Effector memory CD8-positive, alpha-beta T cell (primary cell): ENCODE data around the gene RAD21L1.

Experiments
- ATAC-seq: fragments of 150-1000 bp; cut with Tn5 transposase; replicated peaks from 2 replicates; pipeline ENCODE4 v1.10.0; 2021; ENCODE audit warnings: mild to moderate bottlenecking, moderate library complexity
- DNase-seq, 3 experiments: peaks; one replicate each; pipeline ENCODE4 v3.0.0; 2021
- H3K27ac Mint-ChIP-seq, 2 donors: one replicate each; pipeline ENCODE4 v1.8.0; 2022; ENCODE audit warnings: mild to moderate bottlenecking in 2 of 2, mixed read lengths in 2 of 2, moderate library complexity in 2 of 2
- H3K27me3 Mint-ChIP-seq, 2 donors: one replicate each; pipeline ENCODE4 v1.8.0; 2022; ENCODE audit warnings: mixed read lengths in 2 of 2
- H3K36me3 Mint-ChIP-seq: one replicate; pipeline ENCODE4 v1.8.0; 2022; ENCODE audit warnings: mild to moderate bottlenecking, moderate library complexity, mixed read lengths; ENCODE audit not compliant: insufficient read depth
- H3K4me1 Mint-ChIP-seq, 2 donors: one replicate each; pipeline ENCODE4 v1.8.0; 2022; ENCODE audit warnings: low read depth in 2 of 2, mixed read lengths in 2 of 2
- H3K4me3 Mint-ChIP-seq, 2 donors: one replicate each; pipeline ENCODE4 v1.8.0; 2022; ENCODE audit warnings: mild to moderate bottlenecking in 2 of 2, mixed read lengths in 2 of 2, moderate library complexity in 2 of 2
- H3K9me3 Mint-ChIP-seq, 2 donors: one replicate each; pipeline ENCODE4 v1.8.0; 2022; ENCODE audit warnings: mixed read lengths in 2 of 2

The RAD21L1 gene

DNA sequence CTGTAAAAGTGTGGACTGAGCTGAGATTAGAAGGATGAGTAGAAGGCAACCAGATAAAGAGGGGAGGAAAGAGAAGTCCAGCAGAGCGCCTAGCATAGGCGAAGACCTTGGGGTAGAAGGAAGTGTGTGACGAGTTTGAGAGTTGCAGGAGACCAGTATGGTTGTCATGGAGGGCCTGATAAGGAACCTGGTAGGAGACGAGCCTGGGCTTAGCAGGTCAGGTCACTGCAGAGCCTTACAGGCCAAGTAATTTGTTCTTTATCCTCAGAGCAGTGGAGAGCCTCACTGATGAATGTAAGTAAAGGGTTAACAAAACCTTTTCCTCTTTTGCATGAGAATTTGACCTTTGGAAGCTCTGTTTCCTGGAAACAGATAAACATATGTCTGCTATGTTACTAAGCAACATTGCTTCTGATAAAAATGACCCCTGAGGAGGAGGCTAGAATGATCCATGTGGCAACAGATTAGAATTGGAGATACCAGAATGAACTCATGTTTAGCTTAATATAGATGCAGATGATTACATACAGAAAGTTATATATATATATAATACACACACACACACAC lies 38.2 kb upstream of the RAD21L1 start:
- peaks cover 8 to 10% of the 10 kb centered on the region in 2 donors for H3K4me1 Mint-ChIP-seq
- no peaks in the 10 kb centered on the region for H3K9me3 Mint-ChIP-seq
- no peaks in the 10 kb centered on the region for H3K36me3 Mint-ChIP-seq
- H3K4me3 Mint-ChIP-seq = no peak overlapping the region
- peaks cover 20 to 37% of the 10 kb centered on the region in 2 donors for H3K27me3 Mint-ChIP-seq
- DNase-seq (no peak), ATAC-seq (no peak)
- no peak overlapping the region for H3K27ac Mint-ChIP-seq

DNA sequence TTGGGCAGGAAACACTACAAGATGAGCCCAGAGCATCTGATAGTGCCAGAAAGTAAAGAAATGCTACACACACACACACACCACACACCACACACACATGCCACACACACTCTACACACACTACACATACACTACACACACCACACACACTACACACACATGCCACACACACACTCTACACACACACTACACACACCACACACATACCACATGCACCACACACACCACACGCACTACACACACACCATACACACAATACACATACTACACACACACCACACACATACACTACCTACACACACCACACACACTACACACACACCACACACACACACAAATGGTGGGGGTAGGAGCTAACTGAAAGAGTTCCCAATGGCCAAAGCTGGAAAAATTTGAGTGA lies 37.5 kb upstream of the RAD21L1 start:
- no peak for DNase-seq
- Mint-ChIP-seq H3K27ac (no peak overlapping the region), H3K4me1 (peaks cover 8 to 10% of the 10 kb centered on the region in 2 donors), H3K27me3 (peaks cover 19 to 31% of the 10 kb centered on the region in 2 donors), H3K36me3 (no peaks in the 10 kb centered on the region), H3K9me3 (no peaks in the 10 kb centered on the region), H3K4me3 (no peak overlapping the region)
- ATAC-seq = no peak

DNA sequence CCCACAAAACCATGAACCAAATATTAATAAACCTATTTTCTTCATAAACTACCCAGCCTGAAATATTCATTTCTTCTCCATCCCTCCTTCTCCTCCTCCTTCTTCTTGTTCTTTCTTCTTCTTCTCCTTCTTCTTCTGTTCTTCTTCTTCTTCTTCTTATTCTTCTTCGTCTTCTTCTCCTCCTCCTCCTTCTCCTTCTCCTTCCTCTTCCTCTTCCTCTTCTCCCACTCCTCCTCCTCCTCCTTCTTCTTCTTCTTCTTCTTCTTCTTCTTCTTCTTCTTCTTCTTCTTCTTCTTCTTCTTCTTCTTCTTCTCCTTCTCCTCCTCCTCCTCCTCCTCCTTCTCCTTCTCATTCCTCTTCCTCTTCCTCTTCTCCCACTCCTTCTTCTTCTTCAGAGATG lies 36.0 kb upstream of the RAD21L1 start:
- Mint-ChIP-seq H3K27ac (no peak overlapping the region), H3K9me3 (no peaks in the 10 kb centered on the region), H3K4me1 (peaks cover 3 to 4% of the 10 kb centered on the region in 2 donors), H3K27me3 (peaks cover 6 to 16% of the 10 kb centered on the region in 2 donors), H3K4me3 (no peak overlapping the region), H3K36me3 (no peaks in the 10 kb centered on the region)
- DNase-seq (no peak), ATAC-seq (no peak)

DNA sequence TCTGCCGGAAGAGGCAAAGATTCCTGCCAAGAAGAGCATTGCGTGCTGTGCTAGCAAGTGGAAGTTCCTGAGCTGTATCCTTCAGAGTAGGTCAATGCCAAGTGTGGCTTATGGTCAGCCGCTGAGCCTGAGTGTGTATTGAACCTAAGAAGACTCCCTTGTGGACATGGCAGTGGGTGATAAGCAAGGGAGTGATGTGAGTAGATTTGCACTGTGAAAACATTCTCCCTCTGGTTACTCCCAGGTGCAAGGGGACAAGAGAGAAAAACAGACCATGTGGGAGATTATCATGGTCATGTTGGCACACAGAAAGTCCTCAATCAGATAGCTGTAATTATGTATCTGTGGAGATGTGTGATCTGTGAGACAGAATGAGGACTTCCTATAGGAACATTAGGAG lies 35.0 kb upstream of the RAD21L1 start:
- Mint-ChIP-seq H3K27ac (no peak overlapping the region), H3K36me3 (no peaks in the 10 kb centered on the region), H3K27me3 (peaks cover 5 to 15% of the 10 kb centered on the region in 2 donors), H3K9me3 (no peaks in the 10 kb centered on the region), H3K4me1 (peaks cover 3 to 4% of the 10 kb centered on the region in 2 donors), H3K4me3 (no peak overlapping the region)
- DNase-seq = no peak
- no peak for ATAC-seq

DNA sequence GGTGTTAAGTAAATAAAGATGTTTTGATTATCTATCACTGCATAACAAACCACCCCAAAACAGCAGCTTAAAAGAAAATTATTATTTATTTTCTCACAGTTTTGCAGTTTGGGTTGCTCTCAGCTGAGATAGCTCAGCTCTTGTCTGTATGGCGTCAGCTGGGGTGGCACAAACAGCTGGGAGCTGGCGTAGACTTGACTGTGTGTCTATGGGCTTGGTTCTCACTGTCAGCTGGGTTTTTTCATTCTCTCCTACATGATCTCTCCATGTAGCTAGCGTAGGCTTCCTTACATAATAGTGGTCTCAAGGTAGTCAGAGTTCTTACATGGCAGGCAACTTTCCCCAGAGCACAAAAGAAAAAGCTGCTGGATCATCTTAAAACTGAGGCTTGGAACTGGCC lies 34.5 kb upstream of the RAD21L1 start:
- no peaks in the 10 kb centered on the region for H3K4me1 Mint-ChIP-seq
- peaks cover under 1 to 15% of the 10 kb centered on the region in 2 donors for H3K27me3 Mint-ChIP-seq
- ATAC-seq = no peak
- no peaks in the 10 kb centered on the region for H3K9me3 Mint-ChIP-seq
- H3K4me3 Mint-ChIP-seq = no peak overlapping the region
- no peak overlapping the region for H3K27ac Mint-ChIP-seq
- no peak for DNase-seq
- no peaks in the 10 kb centered on the region for H3K36me3 Mint-ChIP-seq

DNA sequence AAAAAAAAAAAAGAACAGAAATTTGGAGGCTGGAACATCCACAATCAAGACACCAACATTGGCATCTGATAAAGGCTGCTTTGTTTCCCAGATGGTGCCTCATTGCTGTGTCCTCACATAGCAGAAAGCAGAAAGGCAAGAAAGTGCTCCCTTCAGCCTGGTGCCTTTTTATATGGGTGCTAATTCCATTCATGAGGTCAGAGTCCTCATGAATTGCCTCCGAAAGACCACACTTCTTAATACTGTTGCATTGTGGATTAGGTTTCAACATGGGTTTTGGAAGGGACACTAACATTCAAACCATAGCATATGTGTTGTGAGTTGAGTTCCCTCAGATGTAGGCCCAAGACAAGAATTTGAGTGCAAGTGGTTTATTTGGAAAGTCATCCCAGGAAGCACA lies 30.6 kb upstream of the RAD21L1 start:
- Mint-ChIP-seq H3K27me3 (peaks cover 0 to 5% of the 10 kb centered on the region in 2 donors), H3K4me1 (no peaks in the 10 kb centered on the region), H3K4me3 (no peak overlapping the region), H3K36me3 (no peaks in the 10 kb centered on the region), H3K27ac (no peak overlapping the region), H3K9me3 (no peaks in the 10 kb centered on the region)
- ATAC-seq = no peak
- DNase-seq = no peak

DNA sequence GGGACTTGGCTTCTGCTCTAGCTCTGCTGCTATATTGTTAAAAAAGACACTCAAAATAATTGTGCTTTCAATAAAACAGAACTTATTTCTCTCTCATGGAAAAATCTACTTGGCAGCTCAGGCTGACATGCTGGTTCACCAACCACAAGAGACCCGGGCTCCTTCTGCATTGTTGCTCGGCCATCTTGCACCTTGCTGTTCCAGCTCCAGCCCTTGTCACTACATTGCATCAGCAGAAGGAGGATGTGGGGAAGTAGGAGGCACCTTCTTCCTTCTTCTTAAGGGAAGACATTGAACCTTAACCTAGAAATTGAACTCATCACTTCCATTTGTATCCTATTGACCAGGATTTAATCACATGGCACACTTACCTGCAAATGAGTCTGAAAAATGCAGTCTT lies 29.2 kb upstream of the RAD21L1 start:
- H3K36me3 Mint-ChIP-seq = no peaks in the 10 kb centered on the region
- H3K27me3 Mint-ChIP-seq = no peaks in the 10 kb centered on the region
- ATAC-seq (no peak), DNase-seq (no peak)
- no peak overlapping the region for H3K27ac Mint-ChIP-seq
- no peaks in the 10 kb centered on the region for H3K9me3 Mint-ChIP-seq
- no peaks in the 10 kb centered on the region for H3K4me1 Mint-ChIP-seq
- H3K4me3 Mint-ChIP-seq = no peak overlapping the region

DNA sequence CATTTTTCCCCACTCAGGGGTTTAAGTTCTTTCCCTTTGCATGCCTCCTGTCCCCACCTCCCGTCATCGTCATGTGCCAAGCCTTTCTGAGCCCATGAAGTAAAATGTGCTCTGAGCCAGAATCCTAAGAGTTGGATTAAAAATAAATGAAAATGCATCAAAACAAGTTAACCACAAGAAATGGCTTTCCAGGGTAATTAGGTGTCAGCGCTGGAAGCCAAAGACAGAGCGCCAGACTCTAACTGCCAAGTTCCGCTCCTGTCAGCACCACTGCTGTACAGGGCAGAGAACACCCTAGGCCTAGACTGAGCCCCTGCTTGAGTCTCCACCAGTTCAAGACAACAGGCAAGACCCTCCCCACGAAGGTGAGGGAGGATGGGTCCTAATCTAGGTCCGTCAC lies 28.0 kb upstream of the RAD21L1 start:
- ATAC-seq (no peak), DNase-seq (no peak)
- Mint-ChIP-seq H3K27me3 (peaks cover 6 to 10% of the 10 kb centered on the region in 2 donors), H3K27ac (no peak overlapping the region), H3K36me3 (no peaks in the 10 kb centered on the region), H3K4me3 (no peak overlapping the region), H3K9me3 (no peaks in the 10 kb centered on the region), H3K4me1 (no peaks in the 10 kb centered on the region)

DNA sequence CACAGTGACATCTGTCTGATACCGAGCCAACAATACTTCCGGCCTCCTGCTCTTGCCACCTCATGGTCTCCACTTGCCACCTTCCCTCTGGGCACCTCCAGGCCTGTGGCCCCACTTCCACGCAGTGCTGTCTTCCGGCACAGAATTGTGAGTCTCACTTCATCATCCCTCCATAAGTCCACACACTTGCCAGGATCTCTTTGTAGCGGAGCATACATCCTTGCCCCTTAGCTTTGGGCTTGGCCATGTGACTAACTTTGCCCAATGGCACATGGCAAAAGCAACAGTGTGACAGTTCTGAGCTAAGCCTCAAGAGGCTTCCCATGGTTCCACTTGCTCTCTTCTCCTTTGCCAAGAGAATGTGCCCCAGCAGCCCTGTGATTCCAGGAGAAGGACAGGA lies 27.1 kb upstream of the RAD21L1 start:
- Mint-ChIP-seq H3K4me1 (no peaks in the 10 kb centered on the region), H3K36me3 (no peaks in the 10 kb centered on the region), H3K27me3 (peaks cover 6 to 16% of the 10 kb centered on the region in 2 donors), H3K9me3 (no peaks in the 10 kb centered on the region), H3K27ac (no peak overlapping the region), H3K4me3 (no peak overlapping the region)
- no peak for ATAC-seq
- no peak for DNase-seq

DNA sequence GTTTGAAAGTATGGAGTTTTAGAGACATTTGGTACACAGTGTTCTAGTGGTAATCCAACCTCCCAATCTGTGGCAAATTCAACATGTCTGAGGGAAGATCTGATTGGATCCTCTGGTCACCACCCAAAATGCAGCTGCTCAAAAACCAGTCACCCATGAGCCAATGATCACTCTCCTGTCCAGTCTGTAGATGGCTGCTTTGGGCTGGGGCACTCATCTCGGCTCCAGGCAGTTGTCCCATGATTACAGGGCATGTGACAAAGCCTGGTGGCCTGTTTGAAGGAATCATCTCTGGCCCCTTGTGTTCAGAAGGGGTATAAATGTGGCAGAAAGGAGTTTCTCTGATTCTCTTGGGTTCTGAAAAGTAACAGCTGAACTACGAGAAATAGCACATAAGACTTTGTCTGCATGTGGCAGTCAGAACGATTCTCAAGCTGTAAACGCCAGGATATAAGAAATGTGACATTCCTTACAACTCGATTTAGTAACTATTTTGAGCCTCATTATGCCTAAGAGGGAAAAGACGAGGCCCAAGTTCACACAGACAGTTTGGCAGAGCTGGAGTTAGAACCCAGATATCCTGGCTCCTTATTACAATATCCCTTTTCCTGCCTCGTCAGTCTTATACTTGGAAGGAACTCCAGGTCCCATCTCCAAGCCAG lies 26.5 kb upstream of the RAD21L1 start:
- ATAC-seq (no peak), DNase-seq (no peak)
- Mint-ChIP-seq H3K4me1 (no peaks in the 10 kb centered on the region), H3K27me3 (peaks cover 6 to 22% of the 10 kb centered on the region in 2 donors), H3K36me3 (no peaks in the 10 kb centered on the region), H3K9me3 (no peaks in the 10 kb centered on the region), H3K4me3 (no peak overlapping the region), H3K27ac (no peak overlapping the region)

DNA sequence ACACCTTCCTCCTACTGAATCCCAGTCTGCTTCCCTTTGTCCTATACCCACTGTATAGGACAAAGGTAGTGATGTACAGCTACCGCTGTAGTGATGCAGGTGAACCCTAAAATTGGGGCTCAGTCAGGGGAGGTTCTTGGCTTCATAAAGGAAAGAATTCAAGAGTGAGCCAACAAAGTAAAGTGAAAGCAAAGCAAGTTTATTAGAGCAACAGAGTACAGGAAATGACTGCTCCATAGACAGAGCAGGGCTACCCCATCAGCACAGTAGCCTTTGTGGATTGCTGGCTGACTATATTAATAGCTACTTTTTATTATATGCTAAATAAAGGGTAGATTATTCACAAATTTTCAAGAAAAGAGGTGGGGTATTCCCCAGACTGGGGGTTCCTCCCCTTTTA lies 25.9 kb upstream of the RAD21L1 start:
- ATAC-seq = no peak

DNA sequence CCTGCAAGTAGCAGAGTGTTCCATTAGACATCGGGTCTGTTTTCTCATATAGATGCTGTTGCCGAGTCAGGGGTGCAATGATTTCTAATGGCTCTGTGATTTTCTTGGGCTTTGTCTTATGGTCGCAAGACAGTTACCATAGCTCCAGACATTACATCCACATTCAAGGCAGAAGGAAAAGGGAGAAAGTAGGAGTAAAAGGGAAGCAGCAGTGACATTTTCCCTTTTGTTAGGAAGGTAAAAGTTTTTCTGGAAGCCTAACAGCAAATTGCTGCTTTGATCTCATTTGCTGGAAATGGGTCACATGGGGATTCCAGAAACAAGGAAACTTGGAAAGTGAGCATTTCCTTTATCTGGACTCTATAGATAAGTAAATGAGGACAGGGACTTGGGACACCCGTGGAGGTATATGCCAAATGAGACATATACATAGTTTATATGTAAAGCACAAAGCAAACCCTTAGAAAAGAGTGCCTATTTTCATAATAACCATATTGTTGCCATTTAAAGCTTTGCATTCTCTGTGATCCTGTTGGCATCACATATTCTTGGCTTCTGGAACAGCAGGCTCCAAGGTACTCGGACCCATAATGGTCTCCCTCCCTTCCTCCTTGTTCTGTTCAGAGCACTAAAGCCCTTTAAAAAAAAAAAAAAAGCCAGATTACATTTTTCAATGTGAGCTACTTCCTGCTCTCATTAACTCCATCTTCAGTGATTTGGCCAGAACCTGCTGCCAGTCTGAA lies 22.9 kb upstream of the RAD21L1 start, which contains the start of gene C20orf202:
Gene C20orf202, plus strand, starts transcription at position 693 of the 743 bp plus-strand sequence. CDS start 132 bp downstream, outside the sequence.
- H3K27ac Mint-ChIP-seq = no peak within 1 kb of the TSS
- no peak for DNase-seq
- no peak for ATAC-seq
- H3K4me1 Mint-ChIP-seq = no peaks in the 10 kb centered on the region
- no peaks in the 10 kb centered on the region for H3K9me3 Mint-ChIP-seq
- peaks cover 6 to 25% of the 10 kb centered on the region in 2 donors for H3K27me3 Mint-ChIP-seq
- H3K36me3 Mint-ChIP-seq = peaks cover 3% of the 10 kb centered on the region
- H3K4me3 Mint-ChIP-seq = no peak within 1 kb of the TSS

More for the DNA sequence above, 25.9 kb upstream of the RAD21L1 start:
- H3K27ac Mint-ChIP-seq = no peak overlapping the region
- peaks cover under 1% of the 10 kb centered on the region for H3K36me3 Mint-ChIP-seq
- no peaks in the 10 kb centered on the region for H3K9me3 Mint-ChIP-seq
- H3K27me3 Mint-ChIP-seq = peaks cover 6 to 25% of the 10 kb centered on the region in 2 donors
- no peak for DNase-seq
- H3K4me1 Mint-ChIP-seq = no peaks in the 10 kb centered on the region
- H3K4me3 Mint-ChIP-seq = no peak overlapping the region

DNA sequence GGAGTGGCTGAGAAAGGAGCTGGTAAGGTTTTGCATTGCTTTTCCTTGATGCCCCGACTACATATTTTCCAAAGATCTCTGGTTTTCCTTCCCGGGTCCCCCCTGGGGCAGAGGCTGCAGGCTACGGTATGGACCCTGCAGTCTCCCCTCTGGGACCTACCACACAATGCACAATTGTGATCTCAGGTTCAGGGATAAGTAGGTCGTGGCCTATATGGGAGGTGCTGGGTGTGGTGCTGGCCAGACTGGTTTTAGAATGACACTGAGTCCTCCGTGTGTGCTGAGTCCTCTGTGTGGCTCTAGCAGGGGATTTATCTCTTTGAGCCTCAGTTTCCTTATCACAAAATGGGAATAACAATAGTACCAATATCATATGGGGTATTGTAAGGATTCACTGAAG lies 22.2 kb upstream of the RAD21L1 start:
- no peaks in the 10 kb centered on the region for H3K9me3 Mint-ChIP-seq

DNA sequence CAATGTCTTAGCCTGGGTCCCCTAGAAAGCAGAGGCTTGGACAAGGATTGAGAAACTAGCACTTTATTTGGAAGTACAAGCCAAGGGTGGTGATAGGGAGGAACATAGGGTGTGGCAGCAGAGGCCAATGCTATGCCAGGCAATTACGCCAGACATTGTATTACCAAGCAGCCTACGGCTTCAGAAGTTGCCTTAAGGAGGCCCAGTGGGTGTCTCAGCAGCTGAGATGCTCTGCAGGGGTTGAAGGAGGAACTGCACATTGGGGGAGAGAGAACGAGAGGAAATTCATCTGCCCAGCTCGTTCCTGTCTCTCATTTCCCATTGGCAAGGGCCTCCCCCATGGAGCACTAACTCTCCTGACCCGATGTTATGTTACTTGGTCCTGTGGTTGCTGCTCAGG lies 21.7 kb upstream of the RAD21L1 start:
- ATAC-seq (no peak), DNase-seq (no peak)
- no peaks in the 10 kb centered on the region for H3K9me3 Mint-ChIP-seq
- H3K36me3 Mint-ChIP-seq = peaks cover 3% of the 10 kb centered on the region
- H3K4me3 Mint-ChIP-seq = no peak overlapping the region
- peaks cover 6 to 26% of the 10 kb centered on the region in 2 donors for H3K27me3 Mint-ChIP-seq
- H3K4me1 Mint-ChIP-seq = no peaks in the 10 kb centered on the region
- no peak overlapping the region for H3K27ac Mint-ChIP-seq

More for the DNA sequence above, 22.2 kb upstream of the RAD21L1 start:
- Mint-ChIP-seq H3K4me3 (no peak overlapping the region), H3K27me3 (peaks cover 6 to 25% of the 10 kb centered on the region in 2 donors), H3K4me1 (no peaks in the 10 kb centered on the region), H3K36me3 (peaks cover 3% of the 10 kb centered on the region), H3K27ac (no peak overlapping the region)
- DNase-seq (no peak), ATAC-seq (no peak)
